Measurements from ENCODE around the gene ZMYND15. TPM values are rescaled to one million over a fixed set of nuclear protein-coding genes. Genes with fewer than 3 reads are reported as not detected.

The ZMYND15 gene
- total and polyA plus RNA-seq, 2 experiments from 2014 or later = 0.32 to 1.4 TPM

- no peak within 1 kb of the TSS for H3K27ac Mint-ChIP-seq
- Histone ChIP-seq H3K4me2 (no peak within 1 kb of the TSS), H3K27ac (ENCODE audit: low read depth) (no peak within 1 kb of the TSS), H4K20me1 (replicated peaks; ENCODE audit: insufficient read depth) (no peaks in the 10 kb centered on the region), H3F3A (replicated peaks; ENCODE audit: low read depth) (no peaks in the 10 kb centered on the region), H3K79me2 (replicated peaks; ENCODE audit: insufficient read depth) (no peaks in the 10 kb centered on the region), H2AFZ (no peak within 1 kb of the TSS), H3K9me2 (ENCODE audit: insufficient read depth) (no peaks in the 10 kb centered on the region), H3K4me1 (ENCODE audit: insufficient read depth) (no peaks in the 10 kb centered on the region), H3K36me3 (ENCODE audit: insufficient read depth) (no peaks in the 10 kb centered on the region), H3K4me3 (no peak within 1 kb of the TSS), H3K27me3 (ENCODE audit: insufficient read depth) (no peaks in the 10 kb centered on the region)
- peaks cover 12% of the 10 kb centered on the region for H3K27me3 Mint-ChIP-seq (ENCODE audit: insufficient read depth, low read depth, poor library complexity)
- H3K36me3 Mint-ChIP-seq (ENCODE audit: low read depth) = no peaks in the 10 kb centered on the region
- H3K4me1 Mint-ChIP-seq = no peaks in the 10 kb centered on the region
- DNase-seq (ENCODE audit: low spot score) = no peak
- TF ChIP-seq ZNF114 (CRISPR knock-in tag; IDR thresholded peaks at IDR 0.05) = no peak
- no peak for TF ChIP-seq NANOG (IDR thresholded peaks at IDR 0.05; ENCODE audit: borderline replicate concordance)
- no peak for TF ChIP-seq CREB1 (CRISPR knock-in tag; IDR thresholded peaks at IDR 0.05; ENCODE audit: low read depth)
- TF ChIP-seq POLR2AphosphoS5 (IDR thresholded peaks at IDR 0.05; ENCODE audit: low read depth) = no peak
- no peak for TF ChIP-seq EZH2 (IDR thresholded peaks at IDR 0.05; ENCODE audit: low read depth, unreplicated experiment)
- no peak for TF ChIP-seq REST (IDR thresholded peaks at IDR 0.05; ENCODE audit: unreplicated experiment)
- no peak for TF ChIP-seq EZH2phosphoT487 (IDR thresholded peaks at IDR 0.05; ENCODE audit: unreplicated experiment)
- no peak for TF ChIP-seq STAT1 (IDR thresholded peaks at IDR 0.05; ENCODE audit: unreplicated experiment)
- no peak for TF ChIP-seq CTCF (conservative IDR thresholded peaks at IDR 0.05; ENCODE audit: low read depth in 2 of 2)
- TF ChIP-seq ZNF331 (CRISPR knock-in tag; IDR thresholded peaks at IDR 0.05; ENCODE audit: low read depth) = no peak
- no peak for TF ChIP-seq ZNF462 (CRISPR knock-in tag; IDR thresholded peaks at IDR 0.05)
- TF ChIP-seq ETS1 (IDR thresholded peaks at IDR 0.05) = no peak
- no peak for TF ChIP-seq JUNB (IDR thresholded peaks at IDR 0.05; ENCODE audit: unreplicated experiment)
- no peaks in the 10 kb centered on the region for H3K9me3 Mint-ChIP-seq
- no peak within 1 kb of the TSS for H3K4me3 Mint-ChIP-seq
- no peak for ATAC-seq
Measured at GRCh38 chr17:4771519-4772234, 32.0 kb downstream of the ZMYND15 start, which contains the start of gene TM4SF5. Gene TM4SF5 (plus strand): TSS chr17:4771886. CDS start chr17:4771923, 37 bp downstream.

Measured in GM23338 (cell line).